ENCODE measurements around the gene C7orf25.

C7orf25 gene

DNA sequence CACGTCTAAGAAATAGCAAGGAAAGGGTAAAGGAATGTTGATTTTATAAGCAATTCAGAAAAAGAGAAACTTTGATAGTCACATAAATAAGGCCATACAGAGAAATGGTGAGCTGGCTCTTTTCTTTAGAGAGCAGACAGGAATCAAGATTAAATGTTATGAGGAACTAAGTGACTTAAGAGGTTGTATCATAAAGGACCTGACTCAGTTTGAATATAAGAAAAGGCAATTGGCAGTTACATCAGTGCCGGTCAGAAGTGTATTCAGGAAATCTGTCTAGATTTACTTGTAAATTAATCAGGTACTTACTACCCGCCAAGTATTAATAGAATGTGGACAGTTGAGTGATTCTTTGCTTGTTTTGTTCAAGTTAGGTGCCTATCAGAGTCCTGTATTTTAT, 22.4 kb upstream of the C7orf25 start:
- no peak for TF ChIP-seq ZFX (IDR thresholded peaks at IDR 0.05)
- TF ChIP-seq, protein P1, sequence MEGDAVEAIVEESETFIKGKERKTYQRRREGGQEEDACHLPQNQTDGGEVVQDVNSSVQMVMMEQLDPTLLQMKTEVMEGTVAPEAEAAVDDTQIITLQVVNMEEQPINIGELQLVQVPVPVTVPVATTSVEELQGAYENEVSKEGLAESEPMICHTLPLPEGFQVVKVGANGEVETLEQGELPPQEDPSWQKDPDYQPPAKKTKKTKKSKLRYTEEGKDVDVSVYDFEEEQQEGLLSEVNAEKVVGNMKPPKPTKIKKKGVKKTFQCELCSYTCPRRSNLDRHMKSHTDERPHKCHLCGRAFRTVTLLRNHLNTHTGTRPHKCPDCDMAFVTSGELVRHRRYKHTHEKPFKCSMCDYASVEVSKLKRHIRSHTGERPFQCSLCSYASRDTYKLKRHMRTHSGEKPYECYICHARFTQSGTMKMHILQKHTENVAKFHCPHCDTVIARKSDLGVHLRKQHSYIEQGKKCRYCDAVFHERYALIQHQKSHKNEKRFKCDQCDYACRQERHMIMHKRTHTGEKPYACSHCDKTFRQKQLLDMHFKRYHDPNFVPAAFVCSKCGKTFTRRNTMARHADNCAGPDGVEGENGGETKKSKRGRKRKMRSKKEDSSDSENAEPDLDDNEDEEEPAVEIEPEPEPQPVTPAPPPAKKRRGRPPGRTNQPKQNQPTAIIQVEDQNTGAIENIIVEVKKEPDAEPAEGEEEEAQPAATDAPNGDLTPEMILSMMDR (conservative IDR thresholded peaks at IDR 0.05) = no peak
- H3K27ac ChIP-seq = no peak overlapping the region

DNA sequence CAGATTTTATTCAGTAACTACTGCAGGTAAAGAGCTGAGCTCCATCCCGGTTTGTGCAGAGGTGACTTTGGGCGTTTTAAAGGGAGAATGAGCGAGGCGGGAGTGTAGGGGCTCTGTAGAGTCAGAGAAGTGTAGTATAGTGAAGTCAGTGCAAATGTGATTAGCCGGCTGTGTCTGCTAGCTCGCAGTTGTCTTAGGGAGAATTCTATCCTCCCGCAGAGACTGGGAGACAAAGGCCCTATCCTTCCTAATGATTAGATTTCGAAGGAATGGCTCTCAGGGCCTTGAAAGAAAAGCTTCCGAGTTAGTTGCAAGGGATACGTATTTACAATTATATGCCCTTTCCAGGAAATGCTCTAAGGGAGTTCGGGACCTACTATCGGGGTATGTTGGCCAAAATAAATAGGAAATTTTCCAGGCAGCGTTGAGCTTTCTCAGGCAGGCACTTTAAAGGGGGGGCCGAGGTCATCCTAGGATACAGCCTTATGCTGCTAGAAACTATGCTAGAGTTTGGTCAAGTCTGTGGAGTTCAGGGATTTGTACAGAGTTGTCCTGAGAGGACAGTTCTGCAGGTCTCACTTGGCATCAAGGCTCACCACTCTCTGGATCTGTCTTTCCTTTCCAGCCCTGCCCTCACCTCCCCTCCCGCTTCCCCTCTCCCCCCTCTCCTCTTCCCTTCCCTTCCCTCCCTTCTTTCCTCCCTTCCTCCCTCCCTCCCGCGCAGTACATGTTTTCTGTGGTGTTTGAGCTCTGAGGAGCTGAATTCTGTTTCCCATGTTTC, 21.1 kb upstream of the C7orf25 start:
- peak overlapping the region; percentile 88 for H3K27ac ChIP-seq
- TF ChIP-seq, protein P1 (conservative IDR thresholded peaks at IDR 0.05) = no peak
- no peak for TF ChIP-seq ZFX (IDR thresholded peaks at IDR 0.05)

DNA sequence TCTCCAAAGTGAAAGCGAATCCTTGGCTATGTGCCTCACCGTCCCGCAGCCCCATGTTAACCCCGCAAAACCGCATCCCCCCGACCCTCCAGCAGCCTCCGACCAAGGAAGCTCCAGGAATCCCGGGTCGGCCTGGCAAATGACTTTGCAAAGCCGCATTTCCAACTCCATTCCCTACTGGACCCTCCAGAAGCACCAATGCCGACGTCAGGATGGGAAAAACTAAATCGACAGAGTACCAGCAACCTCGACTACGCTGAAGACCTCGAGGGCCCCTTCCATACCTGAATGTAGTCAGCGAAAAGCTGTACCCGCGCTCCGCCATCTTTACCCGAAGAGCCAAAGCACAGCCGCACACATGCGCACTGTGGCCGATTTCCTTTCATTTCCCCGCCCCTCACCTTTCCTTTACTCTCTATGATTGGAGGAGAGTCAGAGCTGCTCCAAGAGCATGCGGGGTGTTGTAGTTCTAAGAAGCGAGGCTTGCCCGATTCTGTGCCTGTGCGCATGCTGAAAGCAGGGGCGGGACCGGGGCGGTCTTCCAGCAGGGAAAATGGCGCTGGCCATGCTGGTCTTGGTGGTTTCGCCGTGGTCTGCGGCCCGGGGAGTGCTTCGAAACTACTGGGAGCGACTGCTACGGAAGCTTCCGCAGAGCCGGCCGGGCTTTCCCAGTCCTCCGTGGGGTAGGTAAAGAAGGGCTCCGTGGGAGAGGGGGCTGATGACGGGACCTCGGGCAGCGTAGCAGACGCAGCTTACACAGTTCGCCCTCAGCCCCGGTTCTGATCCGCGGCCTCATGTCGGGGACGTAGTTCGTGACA, 20.2 kb upstream of the C7orf25 start, which contains the start of the genes MRPL32 and PSMA2:
Gene MRPL32 (plus strand): TSS at position 543 of the 818 bp plus-strand sequence. CDS start 11 bp downstream, at position 554.
Gene PSMA2 (minus strand): TSS at position 341 of the 818 bp plus-strand sequence. CDS start 16 bp downstream, at position 325.
- TF ChIP-seq, protein P1 (conservative IDR thresholded peaks at IDR 0.05) = no peak
- peak; percentile 36; the same call in 1 of the 2 replicates for TF ChIP-seq ZFX (IDR thresholded peaks at IDR 0.05)
- H3K27ac ChIP-seq = peak within 1 kb of the TSS; percentile 88

DNA sequence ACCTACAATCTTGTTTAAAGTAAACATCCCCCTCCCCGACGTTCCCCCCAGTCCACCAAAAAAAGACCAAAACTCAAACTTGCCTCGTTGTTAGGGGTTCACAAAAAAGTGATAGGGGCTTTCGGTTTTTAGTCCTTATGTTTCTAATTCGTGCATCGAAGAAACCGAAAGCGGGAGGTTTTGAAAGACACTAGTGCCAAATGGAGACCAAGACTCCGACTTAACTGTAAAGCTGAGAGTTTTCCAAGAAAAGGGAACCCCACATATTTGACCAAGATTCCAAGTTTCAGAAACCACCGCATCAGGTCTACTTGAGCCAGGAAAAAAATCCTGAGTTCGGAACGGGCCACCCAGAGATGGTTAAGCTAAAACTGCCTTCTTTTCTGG, 19.6 kb upstream of the C7orf25 start:
- peak overlapping the region; percentile 88 for H3K27ac ChIP-seq
- TF ChIP-seq, protein P1 (conservative IDR thresholded peaks at IDR 0.05) = no peak
- TF ChIP-seq ZFX (IDR thresholded peaks at IDR 0.05) = no peak

- TF ChIP-seq, protein P1 (conservative IDR thresholded peaks at IDR 0.05) = no peak
- no peak for TF ChIP-seq ZFX (IDR thresholded peaks at IDR 0.05)
- H3K27ac ChIP-seq = no peak overlapping the region
These were observed 19.0 kb upstream of the C7orf25 start for GRCh38 chr7:42930889-42931288.

DNA sequence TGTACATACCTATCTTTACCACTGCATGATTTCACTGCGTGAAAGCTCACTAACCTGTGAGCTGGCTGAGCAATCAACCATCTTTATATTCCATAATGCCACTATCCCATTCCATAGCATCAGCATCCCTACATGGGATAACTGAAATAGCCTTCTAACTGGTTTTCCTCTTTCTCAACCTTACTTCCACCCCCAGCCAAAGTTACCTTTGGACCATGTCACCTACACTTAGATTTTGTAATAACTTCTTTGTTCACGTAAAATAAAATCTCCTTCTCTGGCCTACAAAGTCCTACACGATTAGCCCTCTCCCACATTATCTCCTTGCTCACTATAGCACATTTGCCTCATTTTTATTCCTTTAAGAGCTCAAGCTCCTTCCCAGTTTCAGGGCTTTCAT, 17.6 kb upstream of the C7orf25 start:
- H3K27ac ChIP-seq = no peak overlapping the region
- no peak for TF ChIP-seq ZFX (IDR thresholded peaks at IDR 0.05)
- TF ChIP-seq, protein P1 (conservative IDR thresholded peaks at IDR 0.05) = no peak

DNA sequence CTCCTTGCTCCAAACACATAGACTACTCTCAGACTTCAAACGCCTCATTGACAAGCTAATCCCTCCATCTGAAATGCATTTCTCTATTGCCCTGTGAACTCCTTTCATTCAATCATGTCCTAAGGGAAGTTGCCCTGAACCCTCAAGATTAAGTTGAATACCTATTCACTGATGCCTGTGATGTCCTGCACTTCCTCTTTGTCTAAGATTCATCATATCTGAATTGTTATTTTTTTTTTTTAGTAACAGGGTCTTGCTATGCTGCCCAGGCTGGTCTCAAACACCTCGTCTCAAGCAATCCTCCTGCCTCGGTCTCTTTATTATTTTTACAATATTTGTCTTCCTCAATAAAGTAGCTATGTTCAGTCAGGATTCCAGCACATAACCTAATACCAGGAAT, 16.9 kb upstream of the C7orf25 start:
- H3K27ac ChIP-seq = no peak overlapping the region
- no peak for TF ChIP-seq ZFX (IDR thresholded peaks at IDR 0.05)
- TF ChIP-seq, protein P1 (conservative IDR thresholded peaks at IDR 0.05) = no peak
